ENCODE results near the gene PDCD5. TPM values are rescaled to one million over a fixed set of nuclear protein-coding genes. Genes with fewer than 3 reads are reported as not detected.

PDCD5 gene
- total RNA-seq = 204 and 207 TPM in 2 replicates

DNA sequence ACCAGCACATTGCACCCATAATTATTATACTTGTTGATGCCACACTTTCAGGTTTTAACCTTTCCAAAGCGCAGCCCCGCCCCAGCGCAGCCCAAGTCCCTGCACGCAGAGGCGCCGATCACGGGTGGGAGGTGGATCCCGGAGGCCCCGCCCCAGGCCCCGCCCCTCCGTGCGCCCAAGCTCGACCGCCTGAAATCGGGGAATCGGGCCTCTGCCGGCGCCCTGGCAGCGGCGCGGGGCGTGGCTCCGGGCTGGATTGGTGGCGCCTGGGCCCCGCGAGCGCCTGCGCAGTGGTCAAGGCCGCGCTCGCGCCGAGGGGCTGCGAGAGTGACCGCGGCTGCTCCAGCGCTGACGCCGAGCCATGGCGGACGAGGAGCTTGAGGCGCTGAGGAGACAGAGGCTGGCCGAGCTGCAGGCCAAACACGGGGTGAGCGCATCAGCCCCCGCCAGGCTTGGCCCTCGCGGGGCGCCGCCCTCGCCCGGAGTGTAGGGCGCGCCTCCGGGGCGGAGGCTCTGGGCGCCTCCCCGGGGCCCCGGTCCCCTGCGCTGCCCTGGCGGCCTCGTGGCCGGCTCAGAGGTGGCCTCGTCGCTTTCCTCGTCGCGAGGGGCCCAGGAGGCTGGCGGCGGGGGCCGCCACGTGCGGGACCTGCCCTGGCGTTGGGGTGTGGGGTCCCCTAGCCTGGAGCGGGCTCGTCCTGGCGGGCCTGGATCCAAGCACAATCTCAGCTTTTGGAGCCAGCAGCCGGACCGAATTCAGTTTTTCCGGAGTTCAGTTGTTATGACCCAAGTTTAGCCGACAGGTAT is at the start of gene PDCD5:
Gene PDCD5, plus strand, starts transcription at position 290 of the 804 bp plus-strand sequence. Its CDS starts 72 bp downstream, at position 362.

Other genes starting within 250 kb of the PDCD5 start
- 7.5 and 10.0 TPM in 2 replicates for gene ZNF507, start 235.6 kb upstream of the PDCD5 start, total RNA-seq
- gene DPY19L3, start 175.4 kb upstream of the PDCD5 start, total RNA-seq = 35.9 and 58.3 TPM in 2 replicates
- gene ANKRD27, start 94.0 kb downstream of the PDCD5 start, total RNA-seq = 13.9 and 15.5 TPM in 2 replicates
- gene RGS9BP, start 94.7 kb downstream of the PDCD5 start, total RNA-seq = 0.23 and 1.9 TPM in 2 replicates
- gene NUDT19, start 110.6 kb downstream of the PDCD5 start, total RNA-seq = 10.0 and 10.4 TPM in 2 replicates
- not detected in 2 replicates for gene TDRD12, start 138.6 kb downstream of the PDCD5 start, total RNA-seq

Data from pericardium fibroblast (primary cell).